Astrocyte of the spinal cord (primary cell): Measurements from ENCODE around the gene DDX3X.

Experiments used
- DNase-seq: peaks from one replicate; pipeline ENCODE4 v3.0.0; 2011; ENCODE audit warnings: low read depth, low spot score
- H3K4me3 ChIP-seq: 2 replicates; pipeline ENCODE4 v1.5.1; 2011; ENCODE audit warnings: low read depth, mild to moderate bottlenecking, low read length, moderate library complexity
- in situ Hi-C: cut with HindIII; loops from 2 replicates; pipeline ENCODE4 v1.10.0; 2017; ENCODE audit warnings: low sequenced_read_pairs
- TF ChIP-seq, protein P1 (sequence below): IDR thresholded peaks from 2 replicates; pipeline ENCODE4 v1.5.1; 2012; ENCODE audit warnings: low read depth, mild to moderate bottlenecking, low read length, inconsistent platforms

Gene DDX3X

GRCh38 chrX:41334363-41335197 lies 618 bp downstream of the DDX3X start:
- peak overlapping the region; percentile 100 for H3K4me3 ChIP-seq
- TF ChIP-seq, protein P1, sequence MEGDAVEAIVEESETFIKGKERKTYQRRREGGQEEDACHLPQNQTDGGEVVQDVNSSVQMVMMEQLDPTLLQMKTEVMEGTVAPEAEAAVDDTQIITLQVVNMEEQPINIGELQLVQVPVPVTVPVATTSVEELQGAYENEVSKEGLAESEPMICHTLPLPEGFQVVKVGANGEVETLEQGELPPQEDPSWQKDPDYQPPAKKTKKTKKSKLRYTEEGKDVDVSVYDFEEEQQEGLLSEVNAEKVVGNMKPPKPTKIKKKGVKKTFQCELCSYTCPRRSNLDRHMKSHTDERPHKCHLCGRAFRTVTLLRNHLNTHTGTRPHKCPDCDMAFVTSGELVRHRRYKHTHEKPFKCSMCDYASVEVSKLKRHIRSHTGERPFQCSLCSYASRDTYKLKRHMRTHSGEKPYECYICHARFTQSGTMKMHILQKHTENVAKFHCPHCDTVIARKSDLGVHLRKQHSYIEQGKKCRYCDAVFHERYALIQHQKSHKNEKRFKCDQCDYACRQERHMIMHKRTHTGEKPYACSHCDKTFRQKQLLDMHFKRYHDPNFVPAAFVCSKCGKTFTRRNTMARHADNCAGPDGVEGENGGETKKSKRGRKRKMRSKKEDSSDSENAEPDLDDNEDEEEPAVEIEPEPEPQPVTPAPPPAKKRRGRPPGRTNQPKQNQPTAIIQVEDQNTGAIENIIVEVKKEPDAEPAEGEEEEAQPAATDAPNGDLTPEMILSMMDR = no peak
- DNase-seq = peak; percentile 84
- in situ Hi-C loops = no loop called here

DNA sequence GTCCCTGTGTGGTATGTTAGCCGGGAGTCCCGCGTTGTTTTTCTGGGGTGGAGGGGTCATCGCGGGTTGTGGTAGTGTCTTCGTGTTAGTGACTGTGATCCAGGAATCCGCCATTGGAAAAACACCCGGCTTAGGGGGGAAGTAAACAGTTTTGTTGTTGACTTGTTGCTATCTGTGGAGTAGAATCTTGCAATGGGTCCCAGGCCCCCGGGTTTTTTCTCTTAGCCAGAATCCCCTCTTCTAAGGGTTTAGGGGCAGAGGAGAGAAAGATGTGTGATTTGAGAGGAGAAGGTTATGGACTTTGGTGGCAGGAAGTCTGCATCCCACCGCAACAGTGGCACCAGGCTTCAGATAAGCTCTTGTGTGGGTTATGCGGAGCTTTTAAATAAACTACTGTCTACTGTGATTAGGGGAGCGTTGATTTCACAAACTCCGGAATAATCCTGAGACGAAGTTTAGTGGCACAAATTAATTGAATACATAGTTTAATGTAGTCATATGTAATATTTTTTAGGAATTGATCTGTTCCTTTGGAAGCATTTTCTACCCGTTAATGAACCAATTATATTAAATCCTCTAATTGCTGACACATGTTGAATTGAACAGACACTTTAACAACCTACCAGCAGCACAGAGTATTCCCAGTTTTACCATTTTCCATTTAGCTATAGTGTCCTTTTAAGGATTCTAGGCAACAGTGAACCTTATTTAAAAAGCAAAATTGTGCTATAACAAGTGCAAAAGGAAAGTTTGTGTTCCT lies 1.4 kb downstream of the DDX3X start:
- H3K4me3 ChIP-seq = peak overlapping the region; percentile 100
- no peak for DNase-seq
- TF ChIP-seq, protein P1 = no peak
- in situ Hi-C loops = no loop called here

DNA sequence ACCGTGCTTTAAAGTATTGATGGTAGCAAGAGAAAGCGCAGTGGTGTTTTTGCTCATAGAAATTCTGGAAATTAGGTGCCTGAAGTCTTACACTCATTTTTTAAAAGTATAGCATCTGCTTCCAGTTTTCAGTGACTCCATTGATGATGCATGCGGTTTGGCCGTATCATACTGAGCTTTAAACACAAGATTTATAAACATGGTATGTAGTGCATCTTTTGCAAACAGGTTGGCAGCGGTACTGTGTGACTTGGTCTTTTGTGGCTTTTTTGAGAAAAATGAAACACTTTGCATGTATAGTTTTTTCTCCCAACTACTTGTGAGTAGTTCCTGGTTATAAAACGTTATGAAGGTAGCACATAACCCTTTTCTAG lies 2.0 kb downstream of the DDX3X start:
- in situ Hi-C loops = no loop called here
- peak overlapping the region; percentile 100 for H3K4me3 ChIP-seq
- TF ChIP-seq, protein P1 = no peak
- peak; percentile 62 for DNase-seq

DNA sequence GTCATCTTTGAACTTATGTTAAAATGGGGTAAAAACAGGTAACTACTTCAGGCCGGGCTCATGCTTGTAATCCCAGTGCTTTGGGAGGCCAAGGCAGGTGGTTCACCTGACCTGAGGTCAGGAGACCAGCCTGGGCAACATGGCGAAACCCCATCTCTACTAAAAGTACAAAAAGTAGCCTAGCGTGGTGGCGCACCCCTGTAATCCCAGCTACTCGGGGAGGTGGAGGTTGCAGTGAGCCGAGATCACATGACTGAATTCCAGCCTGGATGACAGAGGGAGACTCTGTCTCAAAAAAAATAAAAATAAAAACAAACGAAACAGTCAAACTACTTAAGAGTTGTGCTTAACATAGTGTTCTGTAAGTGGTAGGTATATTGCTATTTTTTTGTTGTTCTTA lies 2.5 kb downstream of the DDX3X start:
- no peak for DNase-seq
- TF ChIP-seq, protein P1 = no peak
- in situ Hi-C loops = no loop called here
- peak overlapping the region; percentile 100 for H3K4me3 ChIP-seq

GRCh38 chrX:41337140-41337539 lies 3.2 kb downstream of the DDX3X start:
- DNase-seq = no peak
- in situ Hi-C loops = no loop called here
- TF ChIP-seq, protein P1 = no peak
- peak overlapping the region; percentile 2 for H3K4me3 ChIP-seq

- no peak overlapping the region for H3K4me3 ChIP-seq
- in situ Hi-C loops = no loop called here
- TF ChIP-seq, protein P1 = no peak
- no peak for DNase-seq
These were observed 4.5 kb downstream of the DDX3X start for GRCh38 chrX:41338436-41338835.
